Loucy (cell line): ENCODE measurements around the gene CYTH3.

Experiments
- H2AFZ ChIP-seq: fragments of 200-600 bp; sonication (generic); 2 replicates; pipeline ENCODE4 v1.6.0; 2016; ENCODE audit warnings: antibody characterized with exemption, mild to moderate bottlenecking, low read length, moderate library complexity
- H3F3A ChIP-seq: fragments of 200-600 bp; 2 replicates; pipeline ENCODE4 v1.6.0; 2016; ENCODE audit warnings: antibody characterized with exemption, low read depth, mild to moderate bottlenecking
- H3K27me3 ChIP-seq: fragments of 200-600 bp; sonication (generic); 2 replicates; pipeline ENCODE4 v1.6.1; 2014; ENCODE audit warnings: low read length, mild to moderate bottlenecking; ENCODE audit not compliant: insufficient read depth, poor library complexity, severe bottlenecking
- H3K36me3 ChIP-seq: fragments of 200-600 bp; sonication (generic); 2 replicates; pipeline ENCODE4 v1.6.1; 2016; ENCODE audit warnings: low read length; ENCODE audit not compliant: insufficient read depth
- H3K4me1 ChIP-seq: fragments of 200-600 bp; sonication (generic); 2 replicates; pipeline ENCODE4 v1.5.1; 2014; ENCODE audit warnings: low read length, mild to moderate bottlenecking; ENCODE audit not compliant: insufficient read depth, poor library complexity, severe bottlenecking
- H3K4me2 ChIP-seq: fragments of 200-600 bp; sonication (generic); 2 replicates; pipeline ENCODE4 v1.6.0; 2014; ENCODE audit warnings: antibody characterized with exemption, low read length, low read depth, mild to moderate bottlenecking; ENCODE audit not compliant: poor library complexity, severe bottlenecking
- H3K4me3 ChIP-seq: fragments of 200-600 bp; sonication (generic); 2 replicates; pipeline ENCODE4 v1.5.1; 2014; ENCODE audit warnings: low read length, mild to moderate bottlenecking, mixed read lengths; ENCODE audit not compliant: poor library complexity, severe bottlenecking
- H3K79me2 ChIP-seq: fragments of 200-600 bp; sonication (generic); 2 replicates; pipeline ENCODE4 v1.6.1; 2014; ENCODE audit warnings: low read length; ENCODE audit not compliant: insufficient read depth
- H3K9ac ChIP-seq: fragments of 200-600 bp; sonication (generic); 2 replicates; pipeline ENCODE4 v1.6.0; 2014; ENCODE audit warnings: mild to moderate bottlenecking, low read depth, low read length, moderate library complexity; ENCODE audit not compliant: poor library complexity, severe bottlenecking
- H3K9me2 ChIP-seq: fragments of 200-600 bp; sonication (generic); replicated peaks from 2 replicates; pipeline ENCODE4 v1.6.1; 2016; ENCODE audit warnings: low read depth, low read length, mixed read lengths
- H3K9me3 ChIP-seq: fragments of 200-600 bp; sonication (generic); 2 replicates; pipeline ENCODE4 v1.6.1; 2014; ENCODE audit warnings: mild to moderate bottlenecking, antibody characterized with exemption, low read length, low read depth; ENCODE audit not compliant: insufficient read depth
- H4K20me1 ChIP-seq: fragments of 200-600 bp; sonication (generic); 2 replicates; pipeline ENCODE4 v1.6.0; 2014; ENCODE audit warnings: antibody characterized with exemption, low read length, mild to moderate bottlenecking; ENCODE audit not compliant: insufficient read depth, poor library complexity, severe bottlenecking
- CTCF ChIP-seq: fragments of 200-600 bp; sonication (generic); conservative IDR thresholded peaks from 2 replicates; pipeline ENCODE4 v1.5.1; 2014; ENCODE audit warnings: mild to moderate bottlenecking, antibody characterized with exemption, low read length
- EZH2phosphoT487 ChIP-seq: fragments of 200-600 bp; IDR thresholded peaks from 2 replicates; pipeline ENCODE4 v1.6.1; 2018; ENCODE audit warnings: antibody characterized with exemption, mild to moderate bottlenecking, moderate library complexity, borderline replicate concordance

Gene CYTH3

GRCh38 chr7:6159524-6160031, 112.8 kb downstream of the CYTH3 start:
- H2AFZ ChIP-seq = no peak overlapping the region
- H3K27me3 ChIP-seq = no peaks in the 10 kb centered on the region
- no peak overlapping the region for H3K9ac ChIP-seq
- no peaks in the 10 kb centered on the region for H3K79me2 ChIP-seq
- H3K9me2 ChIP-seq = no peaks in the 10 kb centered on the region
- H4K20me1 ChIP-seq = peaks cover 3% of the 10 kb centered on the region
- H3F3A ChIP-seq = no peaks in the 10 kb centered on the region
- no peak for TF ChIP-seq CTCF
- TF ChIP-seq EZH2phosphoT487 = no peak
- H3K4me1 ChIP-seq = no peaks in the 10 kb centered on the region
- H3K4me2 ChIP-seq = no peak overlapping the region
- no peak overlapping the region for H3K4me3 ChIP-seq
- H3K36me3 ChIP-seq = peaks cover 39% of the 10 kb centered on the region; the same call in 1 of the 2 replicates
- H3K9me3 ChIP-seq = no peaks in the 10 kb centered on the region

- Histone ChIP-seq H2AFZ (no peak overlapping the region), H3K4me1 (no peaks in the 10 kb centered on the region), H3K4me3 (no peak overlapping the region), H3K36me3 (peaks cover 44% of the 10 kb centered on the region; the same call in 1 of the 2 replicates), H3K9me3 (no peaks in the 10 kb centered on the region), H4K20me1 (peaks cover 3% of the 10 kb centered on the region), H3F3A (no peaks in the 10 kb centered on the region), H3K9ac (no peak overlapping the region), H3K79me2 (no peaks in the 10 kb centered on the region), H3K4me2 (no peak overlapping the region), H3K27me3 (no peaks in the 10 kb centered on the region), H3K9me2 (no peaks in the 10 kb centered on the region)
- TF ChIP-seq EZH2phosphoT487 (no peak), CTCF (no peak)
Measured at GRCh38 chr7:6159097-6159483, 113.3 kb downstream of the CYTH3 start.

- H3K4me2 ChIP-seq = no peak overlapping the region
- no peaks in the 10 kb centered on the region for H3K79me2 ChIP-seq
- peaks cover 3% of the 10 kb centered on the region for H4K20me1 ChIP-seq
- no peaks in the 10 kb centered on the region for H3K4me1 ChIP-seq
- H3K36me3 ChIP-seq = peaks cover 49% of the 10 kb centered on the region; the same call in 1 of the 2 replicates
- H3K4me3 ChIP-seq = no peak overlapping the region
- H3K27me3 ChIP-seq = no peaks in the 10 kb centered on the region
- H3K9me3 ChIP-seq = no peaks in the 10 kb centered on the region
- H3K9ac ChIP-seq = no peak overlapping the region
- TF ChIP-seq CTCF (no peak), EZH2phosphoT487 (no peak)
- H3F3A ChIP-seq = no peaks in the 10 kb centered on the region
- H3K9me2 ChIP-seq = no peaks in the 10 kb centered on the region
- no peak overlapping the region for H2AFZ ChIP-seq
Measured at GRCh38 chr7:6158424-6159096, 113.9 kb downstream of the CYTH3 start.
